GM12878 (cell line): Measurements from ENCODE around the gene CBR3. TPM values are rescaled to one million over a fixed set of nuclear protein-coding genes. Genes with fewer than 3 reads are reported as not detected.

Experiments used
- ATAC-seq: fragments of 200-7000 bp; cut with Tn5 transposase; 3 replicates; pipeline ENCODE4 v1.9.1; 2020; ENCODE audit warnings: mild to moderate bottlenecking, moderate library complexity
- BruUV-seq: library from RNA; stranded (reverse); fragments of 400-500 nt; replicated peaks from 2 replicates; lab custom pipeline; 2021; lab: Mats Ljungman, UMichigan
- CTCF ChIA-PET: fragments of 300-600 bp; sonication (Branson Sonifier 250); formaldehyde crosslinking; extraction: SDS; loops from one replicate; lab custom pipeline; 2021; ENCODE audit warnings: inconsistent platforms; lab: Yijun Ruan, JAX
- POLR2A ChIA-PET: fragments of 350-600 bp; formaldehyde crosslinking; extraction: SDS; loops from one replicate; lab custom pipeline; 2021; ENCODE audit warnings: inconsistent platforms; lab: Charles Lee
- RAD21 ChIA-PET: fragments of 300-600 bp; sonication (Branson Sonifier 250); formaldehyde crosslinking; loops from one replicate; lab custom pipeline; 2023; ENCODE audit warnings: antibody characterized with exemption; ENCODE audit not compliant: unreplicated experiment; lab: Charles Lee
- SMC1A ChIA-PET: fragments of 300-600 bp; sonication (Branson Sonifier 250); formaldehyde crosslinking; loops from one replicate; lab custom pipeline; 2023; ENCODE audit not compliant: unreplicated experiment, uncharacterized antibody; lab: Charles Lee
- DNase-seq: peaks from one replicate; pipeline ENCODE4 v3.0.0-alpha.2; 2011; ENCODE audit warnings: low read depth, low spot score
- FAIRE-seq: peaks from 3 replicates; lab custom pipeline; 2011; peaks lifted over from hg19 to GRCh38; lab: Jason Lieb, UNC
- H2AFZ ChIP-seq: 2 replicates; pipeline ENCODE4 v1.6.0; 2011; ENCODE audit warnings: low read depth, low read length, control low read depth; ENCODE audit not compliant: control insufficient read depth
- H3K27ac ChIP-seq: 2 replicates; pipeline ENCODE4 v1.5.1; 2011; ENCODE audit warnings: control low read depth; ENCODE audit not compliant: control insufficient read depth, insufficient read depth
- H3K27me3 ChIP-seq, 2 experiments: replicated peaks in 1 of 2; 2 replicates each; pipeline versions ENCODE4 v1.6.0 to v1.6.1; 2011; ENCODE audit warnings: low read length in 1 of 2; ENCODE audit not compliant: control insufficient read depth in 2 of 2, insufficient read depth in 2 of 2
- H3K36me3 ChIP-seq, 2 experiments: 2 replicates each; pipeline ENCODE4 v1.5.1; 2011; ENCODE audit warnings: low read length in 1 of 2; ENCODE audit not compliant: control insufficient read depth in 2 of 2, insufficient read depth in 2 of 2
- H3K4me1 ChIP-seq: 2 replicates; pipeline ENCODE4 v1.6.1; 2011; ENCODE audit warnings: mild to moderate bottlenecking, low read length, moderate library complexity, mixed read lengths; ENCODE audit not compliant: control insufficient read depth, insufficient read depth
- H3K4me2 ChIP-seq: 2 replicates; pipeline ENCODE4 v1.6.0; 2011; ENCODE audit warnings: control low read depth; ENCODE audit not compliant: control insufficient read depth, insufficient read depth
- H3K4me3 ChIP-seq: fragments of 200-600 bp; sonication (generic); 2 replicates; pipeline ENCODE4 v1.5.1; 2016
- H3K79me2 ChIP-seq: 2 replicates; pipeline ENCODE4 v1.6.0; 2011; ENCODE audit warnings: low read length; ENCODE audit not compliant: control insufficient read depth, insufficient read depth
- H3K9ac ChIP-seq: 2 replicates; pipeline ENCODE4 v1.8.0; 2011; ENCODE audit warnings: low read length, control low read depth, mixed read lengths; ENCODE audit not compliant: control insufficient read depth, insufficient read depth
- H3K9me3 ChIP-seq: replicated peaks from 3 replicates; pipeline ENCODE4 v1.5.1; 2011; ENCODE audit warnings: mild to moderate bottlenecking, low read length; ENCODE audit not compliant: control insufficient read depth, insufficient read depth
- H4K20me1 ChIP-seq: 2 replicates; pipeline ENCODE4 v1.6.0; 2011; ENCODE audit not compliant: control insufficient read depth, insufficient read depth
- ESRRA ChIP-seq: IDR thresholded peaks from 2 replicates; pipeline ENCODE4 v1.6.1; 2012; ENCODE audit warnings: mild to moderate bottlenecking, low read length, improper control_type of control experiment
- FOXK2 ChIP-seq: fragments of 450-650 bp; IDR thresholded peaks from 2 replicates; pipeline ENCODE4 v1.6.1; 2017; ENCODE audit warnings: mild to moderate bottlenecking, moderate library complexity
- RELA ChIP-seq: fragments of 450-650 bp; IDR thresholded peaks from 2 replicates; pipeline ENCODE4 v1.8.0; 2014; ENCODE audit warnings: borderline replicate concordance; ENCODE audit not compliant: partially characterized antibody
- SREBF1 ChIP-seq: IDR thresholded peaks from 2 replicates; pipeline ENCODE4 v1.6.1; 2012; ENCODE audit warnings: mild to moderate bottlenecking, low read length
- TBL1XR1 ChIP-seq: IDR thresholded peaks from 2 replicates; pipeline ENCODE4 v1.6.1; 2012; ENCODE audit warnings: low read depth, low read length, improper control_type of control experiment
- ZBED1 ChIP-seq: IDR thresholded peaks from 2 replicates; pipeline ENCODE4 v1.6.1; 2016; ENCODE audit warnings: borderline replicate concordance
- WGBS: methylation state at CpG from one replicate; pipeline ENCODE4 v1.1.6; 2016; ENCODE audit warnings: low lambda C conversion rate; ENCODE audit not compliant: insufficient replicate concordance, insufficient coverage; ENCODE audit errors: missing lambda C conversion rate; 5-methylcytosine and 5-hydroxymethylcytosine counted together
- in situ Hi-C: fragments of 300-500 bp; cut with MboI; formaldehyde crosslinking; loops from 9 replicates; pipeline ENCODE4 v1.14.3; 2018; ENCODE audit warnings: mixed read lengths
- intact Hi-C: fragments of 100-400 bp; cut with micrococcal nuclease; formaldehyde crosslinking; loops from one replicate; pipeline ENCODE4 v1.14.2; 2022; ENCODE audit not compliant: unreplicated experiment
- polyA plus RNA-seq, 11 experiments: library from polyadenylated mRNA; depleted of rRNA in 4 of 11; unstranded in 6 of 11; stranded (reverse) in 5 of 11; fragments of >200 nt; fragmentation: Nextera tagmentation in 4 of 11; fragmentation: Illumina TruSeq in 1 of 11; extraction: Ambion mirVana in 4 of 11; extraction: Trizol in 1 of 11; gene quantifications; 1 replicate in 1 of 11; 2 replicates in 10 of 11; pipeline versions ENCODE4 v1.2.1 to v1.2.3, GENCODE V29; 2011 to 2016; ENCODE audit warnings: inconsistent platforms in 2 of 11, missing spikeins in 2 of 11, low read depth in 1 of 11
- total RNA-seq, 4 experiments: library from RNA; depleted of rRNA in 3 of 4; stranded (reverse); fragments of >200 nt in 3 of 4; fragmentation: Illumina TruSeq in 1 of 4; extraction: Trizol in 1 of 4; gene quantifications; 2 replicates each; pipeline versions ENCODE4 v1.2.1 to v1.2.3, GENCODE V29; 2013 to 2021
- TF ChIP-seq, protein P1 (sequence below): fragments of 450-650 bp; formaldehyde crosslinking; IDR thresholded peaks from 2 replicates; pipeline ENCODE4 v1.5.0; 2022; ENCODE audit warnings: mild to moderate bottlenecking, missing genetic modification characterization
- TF ChIP-seq, protein P2 (sequence below): fragments of 450-650 bp; IDR thresholded peaks from 2 replicates; pipeline ENCODE4 v1.6.1; 2016; ENCODE audit warnings: mild to moderate bottlenecking
- TF ChIP-seq, protein P3 (sequence below): fragments of 450-650 bp; IDR thresholded peaks from 2 replicates; pipeline ENCODE4 v1.6.1; 2016; ENCODE audit warnings: mild to moderate bottlenecking
- TF ChIP-seq, protein P4 (sequence below): fragments of 450-650 bp; IDR thresholded peaks from 2 replicates; pipeline ENCODE4 v1.6.1; 2017; ENCODE audit warnings: low read depth, mild to moderate bottlenecking, moderate library complexity

CBR3 gene
- total and polyA plus RNA-seq, 10 of the 15 experiments (the other 5 are each of a cell fraction or from before 2014, with no cell fraction given), result 0.48 to 17.2 (median 11.2) TPM

DNA sequence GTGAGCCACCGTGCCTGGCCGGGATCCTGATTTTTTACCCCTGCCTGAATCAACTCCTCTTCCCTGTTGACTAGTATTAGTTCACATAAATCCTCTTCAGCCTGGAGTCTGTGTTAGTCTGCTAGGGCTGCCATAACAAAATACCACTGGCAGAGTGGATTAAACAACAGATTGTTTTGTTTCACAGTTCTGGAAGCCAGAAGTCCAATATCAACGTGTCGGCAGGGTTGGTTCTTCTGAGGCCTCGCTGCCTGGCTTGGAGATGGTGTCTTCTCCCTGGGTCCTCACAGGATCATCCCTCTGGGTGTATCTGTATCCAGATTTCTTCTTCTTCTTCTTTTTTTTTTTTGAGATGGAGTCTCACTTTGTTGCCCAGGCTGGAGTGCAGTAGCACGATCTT is 39.9 kb downstream of the CBR3 start:
- ChIA-PET CTCF (interaction anchor here (1.0 to 1.1 kb wide), 2 partner anchors 12 to 48 kb away, joined by 3 read pairs; no protein-coding TSS in a partner anchor), SMC1A (no interaction called here), POLR2A (no interaction called here), RAD21 (no interaction called here)
- TF ChIP-seq, protein P1, sequence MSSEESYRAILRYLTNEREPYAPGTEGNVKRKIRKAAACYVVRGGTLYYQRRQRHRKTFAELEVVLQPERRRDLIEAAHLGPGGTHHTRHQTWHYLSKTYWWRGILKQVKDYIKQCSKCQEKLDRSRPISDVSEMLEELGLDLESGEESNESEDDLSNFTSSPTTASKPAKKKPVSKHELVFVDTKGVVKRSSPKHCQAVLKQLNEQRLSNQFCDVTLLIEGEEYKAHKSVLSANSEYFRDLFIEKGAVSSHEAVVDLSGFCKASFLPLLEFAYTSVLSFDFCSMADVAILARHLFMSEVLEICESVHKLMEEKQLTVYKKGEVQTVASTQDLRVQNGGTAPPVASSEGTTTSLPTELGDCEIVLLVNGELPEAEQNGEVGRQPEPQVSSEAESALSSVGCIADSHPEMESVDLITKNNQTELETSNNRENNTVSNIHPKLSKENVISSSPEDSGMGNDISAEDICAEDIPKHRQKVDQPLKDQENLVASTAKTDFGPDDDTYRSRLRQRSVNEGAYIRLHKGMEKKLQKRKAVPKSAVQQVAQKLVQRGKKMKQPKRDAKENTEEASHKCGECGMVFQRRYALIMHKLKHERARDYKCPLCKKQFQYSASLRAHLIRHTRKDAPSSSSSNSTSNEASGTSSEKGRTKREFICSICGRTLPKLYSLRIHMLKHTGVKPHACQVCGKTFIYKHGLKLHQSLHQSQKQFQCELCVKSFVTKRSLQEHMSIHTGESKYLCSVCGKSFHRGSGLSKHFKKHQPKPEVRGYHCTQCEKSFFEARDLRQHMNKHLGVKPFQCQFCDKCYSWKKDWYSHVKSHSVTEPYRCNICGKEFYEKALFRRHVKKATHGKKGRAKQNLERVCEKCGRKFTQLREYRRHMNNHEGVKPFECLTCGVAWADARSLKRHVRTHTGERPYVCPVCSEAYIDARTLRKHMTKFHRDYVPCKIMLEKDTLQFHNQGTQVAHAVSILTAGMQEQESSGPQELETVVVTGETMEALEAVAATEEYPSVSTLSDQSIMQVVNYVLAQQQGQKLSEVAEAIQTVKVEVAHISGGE (CRISPR knock-in tag), result no peak
- TF ChIP-seq ESRRA (no peak), ZBED1 (no peak), RELA (no peak), SREBF1 (no peak), TBL1XR1 (no peak), FOXK2 (no peak)
- TF ChIP-seq, protein P2, sequence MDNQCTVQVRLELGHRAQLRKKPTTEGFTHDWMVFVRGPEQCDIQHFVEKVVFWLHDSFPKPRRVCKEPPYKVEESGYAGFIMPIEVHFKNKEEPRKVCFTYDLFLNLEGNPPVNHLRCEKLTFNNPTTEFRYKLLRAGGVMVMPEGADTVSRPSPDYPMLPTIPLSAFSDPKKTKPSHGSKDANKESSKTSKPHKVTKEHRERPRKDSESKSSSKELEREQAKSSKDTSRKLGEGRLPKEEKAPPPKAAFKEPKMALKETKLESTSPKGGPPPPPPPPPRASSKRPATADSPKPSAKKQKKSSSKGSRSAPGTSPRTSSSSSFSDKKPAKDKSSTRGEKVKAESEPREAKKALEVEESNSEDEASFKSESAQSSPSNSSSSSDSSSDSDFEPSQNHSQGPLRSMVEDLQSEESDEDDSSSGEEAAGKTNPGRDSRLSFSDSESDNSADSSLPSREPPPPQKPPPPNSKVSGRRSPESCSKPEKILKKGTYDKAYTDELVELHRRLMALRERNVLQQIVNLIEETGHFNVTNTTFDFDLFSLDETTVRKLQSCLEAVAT, result no peak
- TF ChIP-seq, protein P3, sequence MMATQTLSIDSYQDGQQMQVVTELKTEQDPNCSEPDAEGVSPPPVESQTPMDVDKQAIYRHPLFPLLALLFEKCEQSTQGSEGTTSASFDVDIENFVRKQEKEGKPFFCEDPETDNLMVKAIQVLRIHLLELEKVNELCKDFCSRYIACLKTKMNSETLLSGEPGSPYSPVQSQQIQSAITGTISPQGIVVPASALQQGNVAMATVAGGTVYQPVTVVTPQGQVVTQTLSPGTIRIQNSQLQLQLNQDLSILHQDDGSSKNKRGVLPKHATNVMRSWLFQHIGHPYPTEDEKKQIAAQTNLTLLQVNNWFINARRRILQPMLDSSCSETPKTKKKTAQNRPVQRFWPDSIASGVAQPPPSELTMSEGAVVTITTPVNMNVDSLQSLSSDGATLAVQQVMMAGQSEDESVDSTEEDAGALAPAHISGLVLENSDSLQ, result no peak
- TF ChIP-seq, protein P4, sequence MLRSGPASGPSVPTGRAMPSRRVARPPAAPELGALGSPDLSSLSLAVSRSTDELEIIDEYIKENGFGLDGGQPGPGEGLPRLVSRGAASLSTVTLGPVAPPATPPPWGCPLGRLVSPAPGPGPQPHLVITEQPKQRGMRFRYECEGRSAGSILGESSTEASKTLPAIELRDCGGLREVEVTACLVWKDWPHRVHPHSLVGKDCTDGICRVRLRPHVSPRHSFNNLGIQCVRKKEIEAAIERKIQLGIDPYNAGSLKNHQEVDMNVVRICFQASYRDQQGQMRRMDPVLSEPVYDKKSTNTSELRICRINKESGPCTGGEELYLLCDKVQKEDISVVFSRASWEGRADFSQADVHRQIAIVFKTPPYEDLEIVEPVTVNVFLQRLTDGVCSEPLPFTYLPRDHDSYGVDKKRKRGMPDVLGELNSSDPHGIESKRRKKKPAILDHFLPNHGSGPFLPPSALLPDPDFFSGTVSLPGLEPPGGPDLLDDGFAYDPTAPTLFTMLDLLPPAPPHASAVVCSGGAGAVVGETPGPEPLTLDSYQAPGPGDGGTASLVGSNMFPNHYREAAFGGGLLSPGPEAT, result no peak
- H3K27ac ChIP-seq, result no peak overlapping the region
- ATAC-seq (no peak), DNase-seq (no peak), FAIRE-seq (no peak)
- no peaks in the 10 kb centered on the region for H3K27me3 ChIP-seq
- H3K4me3 ChIP-seq, result no peak overlapping the region
- no peak overlapping the region for H3K4me2 ChIP-seq
- no peaks in the 10 kb centered on the region for H3K4me1 ChIP-seq
- H4K20me1 ChIP-seq, result no peaks in the 10 kb centered on the region
- H3K9me3 ChIP-seq, result no peaks in the 10 kb centered on the region
- intact Hi-C loops, result no loop called here
- in situ Hi-C loops, result no loop called here
- 92% methylated on average over 6 of the region's 6 CpGs for WGBS
- H3K36me3 ChIP-seq, result no peaks in the 10 kb centered on the region; a peak in 1 of 4 replicates
- no peak overlapping the region for H2AFZ ChIP-seq
- H3K79me2 ChIP-seq, result no peaks in the 10 kb centered on the region
- no TSS peak for BruUV-seq
- no peak overlapping the region for H3K9ac ChIP-seq
